Prostate gland (tissue), 2 donors: ENCODE measurements around the gene TNRC6C. TPM values are rescaled to one million over a fixed set of nuclear protein-coding genes. Genes with fewer than 3 reads are reported as not detected.
"Not testable (repeated sequence)": the region's sequence is repeated elsewhere in the genome, so short reads cannot be mapped to it uniquely, and the experiment has no call there.

Experiments used
- DNase-seq: peaks from one replicate; pipeline ENCODE4 v3.0.0-alpha.2; 2019; ENCODE audit warnings: low spot score
- H3K27ac ChIP-seq, 2 donors: fragments of 200-600 bp; sonication (generic); 2 replicates each; pipeline ENCODE4 v1.5.1; 2017 to 2019
- H3K27me3 ChIP-seq: fragments of 200-600 bp; sonication (generic); replicated peaks from 2 replicates; pipeline ENCODE4 v1.5.1; 2019; ENCODE audit not compliant: insufficient read depth
- H3K36me3 ChIP-seq, 2 donors: fragments of 200-600 bp; sonication (generic); 1 replicate in 1 of 2; 2 replicates in 1 of 2; pipeline versions ENCODE4 v1.5.1 to v1.8.1; 2017 to 2019
- H3K4me1 ChIP-seq: fragments of 200-600 bp; sonication (generic); replicated peaks from 2 replicates; pipeline ENCODE4 v1.5.1; 2019
- H3K4me3 ChIP-seq, 2 donors: fragments of 200-600 bp; sonication (generic); 2 replicates each; pipeline ENCODE4 v1.5.1; 2017 to 2019
- H3K9me3 ChIP-seq: fragments of 200-600 bp; sonication (generic); 2 replicates; pipeline ENCODE4 v1.5.1; 2017
- POLR2A ChIP-seq: fragments of 450-650 bp; IDR thresholded peaks from one replicate; pipeline ENCODE4 v1.6.1; 2016; ENCODE audit warnings: antibody characterized with exemption, mild to moderate bottlenecking
- POLR2AphosphoS5 ChIP-seq: sonication (generic); formaldehyde crosslinking; IDR thresholded peaks from one replicate; pipeline ENCODE4 v1.6.1; 2017; ENCODE audit warnings: antibody characterized with exemption
- WGBS: methylation state at CpG from one replicate; pipeline ENCODE4 v1.1.5; 2018; 5-methylcytosine and 5-hydroxymethylcytosine counted together
- intact Hi-C: fragments of 100-400 bp; cut with DNase I; formaldehyde crosslinking; loops from one replicate; pipeline ENCODE4 v1.14.2; 2022
- total RNA-seq, 2 donors: library from RNA; depleted of rRNA; stranded (reverse); fragments of >200 nt; gene quantifications; one replicate each; pipeline ENCODE4 v1.1.0, GENCODE V29; 2016
- TF ChIP-seq, protein P1 (sequence below), 4 experiments: fragments of 200-600 bp in 2 of 4; fragments of 450-650 bp in 2 of 4; sonication (generic) in 2 of 4; IDR thresholded peaks; 1 replicate in 3 of 4; 2 replicates in 1 of 4; pipeline ENCODE4 v1.5.1; 2016 to 2019; ENCODE audit warnings: antibody characterized with exemption in 4 of 4, mild to moderate bottlenecking in 2 of 4, moderate library complexity in 2 of 4

Gene TNRC6C
- total RNA-seq, 2 donors from 2014 or later, result 15.5 to 29.7 TPM

DNA sequence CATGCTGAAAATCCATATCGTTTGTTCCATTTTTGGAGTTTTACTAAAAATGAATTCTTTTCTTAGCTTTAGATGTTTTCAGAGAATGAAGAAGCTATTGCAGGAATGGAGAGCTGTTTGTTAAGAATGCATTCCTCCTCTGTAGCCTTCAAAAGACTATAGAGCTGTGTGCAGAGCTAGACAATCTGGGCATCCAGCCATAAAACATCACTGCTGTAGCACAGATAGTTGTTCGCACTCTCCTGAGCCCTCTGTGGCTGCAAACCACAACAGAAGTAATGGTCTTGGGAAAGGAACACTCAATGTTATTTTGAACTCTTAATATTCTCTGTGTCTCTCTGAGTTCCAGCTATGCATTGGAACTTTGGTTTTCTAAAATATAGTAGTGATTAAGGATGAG is 4.9 kb downstream of the TNRC6C start:
- no peak overlapping the region for H3K27ac ChIP-seq
- H3K4me3 ChIP-seq, result no peak overlapping the region
- intact Hi-C loops, result loop anchor here (5.0 kb wide), 1 partner anchor 39 kb away; no protein-coding TSS in a partner anchor
- no peaks in the 10 kb centered on the region for H3K36me3 ChIP-seq
- no peaks in the 10 kb centered on the region for H3K27me3 ChIP-seq
- WGBS, result 25% methylated on average over 2 of the region's 2 CpGs
- no peaks in the 10 kb centered on the region for H3K9me3 ChIP-seq
- peak; percentile 44 for DNase-seq
- H3K4me1 ChIP-seq, result no peaks in the 10 kb centered on the region
- no peak for TF ChIP-seq POLR2A

GRCh38 chr17:77965352-77965751 is 6.8 kb downstream of the TNRC6C start:
- Histone ChIP-seq H3K36me3 (no peaks in the 10 kb centered on the region), H3K9me3 (no peaks in the 10 kb centered on the region), H3K27ac (no peak overlapping the region), H3K4me3 (no peak overlapping the region), H3K4me1 (no peaks in the 10 kb centered on the region), H3K27me3 (no peaks in the 10 kb centered on the region)
- no peak for DNase-seq
- intact Hi-C loops, result no loop called here
- 89% methylated on average over 3 of the region's 3 CpGs for WGBS
- TF ChIP-seq, protein P1, sequence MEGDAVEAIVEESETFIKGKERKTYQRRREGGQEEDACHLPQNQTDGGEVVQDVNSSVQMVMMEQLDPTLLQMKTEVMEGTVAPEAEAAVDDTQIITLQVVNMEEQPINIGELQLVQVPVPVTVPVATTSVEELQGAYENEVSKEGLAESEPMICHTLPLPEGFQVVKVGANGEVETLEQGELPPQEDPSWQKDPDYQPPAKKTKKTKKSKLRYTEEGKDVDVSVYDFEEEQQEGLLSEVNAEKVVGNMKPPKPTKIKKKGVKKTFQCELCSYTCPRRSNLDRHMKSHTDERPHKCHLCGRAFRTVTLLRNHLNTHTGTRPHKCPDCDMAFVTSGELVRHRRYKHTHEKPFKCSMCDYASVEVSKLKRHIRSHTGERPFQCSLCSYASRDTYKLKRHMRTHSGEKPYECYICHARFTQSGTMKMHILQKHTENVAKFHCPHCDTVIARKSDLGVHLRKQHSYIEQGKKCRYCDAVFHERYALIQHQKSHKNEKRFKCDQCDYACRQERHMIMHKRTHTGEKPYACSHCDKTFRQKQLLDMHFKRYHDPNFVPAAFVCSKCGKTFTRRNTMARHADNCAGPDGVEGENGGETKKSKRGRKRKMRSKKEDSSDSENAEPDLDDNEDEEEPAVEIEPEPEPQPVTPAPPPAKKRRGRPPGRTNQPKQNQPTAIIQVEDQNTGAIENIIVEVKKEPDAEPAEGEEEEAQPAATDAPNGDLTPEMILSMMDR (IDR thresholded peaks at IDR 0.05), result no peak
- no peak for TF ChIP-seq POLR2AphosphoS5
- no peak for TF ChIP-seq POLR2A

GRCh38 chr17:77966476-77966875 is 8.0 kb downstream of the TNRC6C start:
- TF ChIP-seq POLR2A (no peak), POLR2AphosphoS5 (no peak)
- TF ChIP-seq, protein P1 (IDR thresholded peaks at IDR 0.05), result no peak
- no peaks in the 10 kb centered on the region for H3K9me3 ChIP-seq
- H3K27me3 ChIP-seq, result no peaks in the 10 kb centered on the region
- no peaks in the 10 kb centered on the region for H3K4me1 ChIP-seq
- no peak overlapping the region for H3K4me3 ChIP-seq
- DNase-seq, result no peak
- 77% methylated on average over 2 of the region's 2 CpGs for WGBS
- H3K27ac ChIP-seq, result no peak overlapping the region
- intact Hi-C loops, result no loop called here
- H3K36me3 ChIP-seq, result no peaks in the 10 kb centered on the region

- Histone ChIP-seq H3K27ac (peak overlapping the region in 1 of 2 donors; percentile 48), H3K9me3 (no peaks in the 10 kb centered on the region), H3K36me3 (no peaks in the 10 kb centered on the region), H3K4me1 (no peaks in the 10 kb centered on the region), H3K4me3 (no peak overlapping the region), H3K27me3 (no peaks in the 10 kb centered on the region)
- no peak for TF ChIP-seq POLR2A
- TF ChIP-seq POLR2AphosphoS5, result peak; percentile 75
- TF ChIP-seq, protein P1 (IDR thresholded peaks at IDR 0.05), result no peak
- intact Hi-C loops, result no loop called here
- DNase-seq, result peak; percentile 20
- 70% methylated on average over 3 of the region's 3 CpGs for WGBS
These were observed 10.3 kb downstream of the TNRC6C start for GRCh38 chr17:77968788-77969187.

GRCh38 chr17:77972271-77972670 is 13.8 kb downstream of the TNRC6C start:
- H3K4me3 ChIP-seq, H3K9me3 ChIP-seq, DNase-seq, H3K27me3 ChIP-seq, intact Hi-C loops, H3K4me1 ChIP-seq, H3K27ac ChIP-seq, H3K36me3 ChIP-seq: not testable (repeated sequence)
- WGBS, result 91% methylated on average over 3 of the region's 3 CpGs

- Histone ChIP-seq H3K27ac (no peak overlapping the region), H3K4me3 (no peak overlapping the region), H3K4me1 (no peaks in the 10 kb centered on the region), H3K9me3 (no peaks in the 10 kb centered on the region), H3K27me3 (no peaks in the 10 kb centered on the region), H3K36me3 (no peaks in the 10 kb centered on the region)
- 97% methylated on average over 2 of the region's 2 CpGs for WGBS
- intact Hi-C loops, result no loop called here
- TF ChIP-seq, protein P1 (IDR thresholded peaks at IDR 0.05), result no peak
- TF ChIP-seq POLR2AphosphoS5 (no peak), POLR2A (no peak)
- DNase-seq, result no peak
These were observed 15.4 kb downstream of the TNRC6C start for GRCh38 chr17:77973953-77974352.
